ENCODE results near the gene SNRPD3.

DNA sequence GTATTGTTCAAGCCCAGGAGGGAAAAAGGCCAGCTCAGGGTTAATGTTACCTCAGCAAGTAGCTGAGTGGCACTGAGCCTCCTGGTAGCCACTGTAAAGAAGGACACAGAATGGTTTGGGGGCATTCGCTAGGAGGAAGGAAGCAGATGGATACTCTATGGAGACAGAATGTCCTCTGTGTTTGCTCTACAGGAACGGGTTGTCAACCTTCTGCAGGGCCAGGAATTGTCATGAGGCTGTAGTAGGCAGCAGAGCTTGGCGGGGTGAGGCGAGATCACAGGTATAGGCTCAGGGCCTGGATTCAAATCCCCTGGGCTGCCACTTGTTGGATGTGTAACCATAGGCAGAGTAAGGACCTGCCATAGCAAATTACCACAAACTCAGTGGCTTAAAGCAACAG is 40.1 kb downstream of the SNRPD3 start:
- TF ChIP-seq, protein P1, sequence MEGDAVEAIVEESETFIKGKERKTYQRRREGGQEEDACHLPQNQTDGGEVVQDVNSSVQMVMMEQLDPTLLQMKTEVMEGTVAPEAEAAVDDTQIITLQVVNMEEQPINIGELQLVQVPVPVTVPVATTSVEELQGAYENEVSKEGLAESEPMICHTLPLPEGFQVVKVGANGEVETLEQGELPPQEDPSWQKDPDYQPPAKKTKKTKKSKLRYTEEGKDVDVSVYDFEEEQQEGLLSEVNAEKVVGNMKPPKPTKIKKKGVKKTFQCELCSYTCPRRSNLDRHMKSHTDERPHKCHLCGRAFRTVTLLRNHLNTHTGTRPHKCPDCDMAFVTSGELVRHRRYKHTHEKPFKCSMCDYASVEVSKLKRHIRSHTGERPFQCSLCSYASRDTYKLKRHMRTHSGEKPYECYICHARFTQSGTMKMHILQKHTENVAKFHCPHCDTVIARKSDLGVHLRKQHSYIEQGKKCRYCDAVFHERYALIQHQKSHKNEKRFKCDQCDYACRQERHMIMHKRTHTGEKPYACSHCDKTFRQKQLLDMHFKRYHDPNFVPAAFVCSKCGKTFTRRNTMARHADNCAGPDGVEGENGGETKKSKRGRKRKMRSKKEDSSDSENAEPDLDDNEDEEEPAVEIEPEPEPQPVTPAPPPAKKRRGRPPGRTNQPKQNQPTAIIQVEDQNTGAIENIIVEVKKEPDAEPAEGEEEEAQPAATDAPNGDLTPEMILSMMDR (IDR thresholded peaks at IDR 0.05), result no peak
- TF ChIP-seq POLR2AphosphoS5 (IDR thresholded peaks at IDR 0.05) (no peak), POLR2A (IDR thresholded peaks at IDR 0.05) (no peak)
